GM23338 (cell line): ENCODE data around the gene PAK4. TPM values are rescaled to one million over a fixed set of nuclear protein-coding genes. Genes with fewer than 3 reads are reported as not detected.

Experiments
- ATAC-seq: fragments of 200-7000 bp; cut with Tn5 transposase; 3 replicates; pipeline ENCODE4 v1.9.1; 2020
- DNase-seq: peaks from one replicate; pipeline ENCODE4 v3.0.0-alpha.2; 2015; ENCODE audit warnings: low spot score
- H2AFZ ChIP-seq: fragments of 200-600 bp; sonication (generic); 2 replicates; pipeline ENCODE4 v1.8.0; 2016; ENCODE audit warnings: antibody characterized with exemption, mild to moderate bottlenecking, moderate library complexity
- H3F3A ChIP-seq: fragments of 200-600 bp; sonication (generic); replicated peaks from 2 replicates; pipeline ENCODE4 v1.8.0; 2017; ENCODE audit warnings: antibody characterized with exemption, mixed run types, low read depth
- H3K27ac ChIP-seq: fragments of 200-600 bp; sonication (generic); 2 replicates; pipeline ENCODE4 v1.6.1; 2016; ENCODE audit warnings: low read depth
- H3K27me3 ChIP-seq: fragments of 200-600 bp; sonication (generic); 2 replicates; pipeline ENCODE4 v1.8.0; 2016; ENCODE audit warnings: mild to moderate bottlenecking, mixed run types, moderate library complexity; ENCODE audit not compliant: insufficient read depth
- H3K36me3 ChIP-seq: fragments of 200-600 bp; sonication (generic); 2 replicates; pipeline ENCODE4 v1.8.0; 2016; ENCODE audit warnings: mild to moderate bottlenecking; ENCODE audit not compliant: insufficient read depth
- H3K4me1 ChIP-seq: fragments of 200-600 bp; sonication (generic); 2 replicates; pipeline ENCODE4 v1.8.0; 2016; ENCODE audit warnings: mild to moderate bottlenecking, moderate library complexity; ENCODE audit not compliant: insufficient read depth
- H3K4me2 ChIP-seq: fragments of 200-600 bp; sonication (generic); 2 replicates; pipeline ENCODE4 v1.7.1; 2017; ENCODE audit warnings: mixed run types
- H3K4me3 ChIP-seq: fragments of 200-600 bp; sonication (generic); 2 replicates; pipeline ENCODE4 v1.6.1; 2016; ENCODE audit warnings: mixed run types
- H3K79me2 ChIP-seq: fragments of 200-600 bp; sonication (generic); replicated peaks from 2 replicates; pipeline ENCODE4 v1.8.0; 2017; ENCODE audit warnings: mild to moderate bottlenecking; ENCODE audit not compliant: insufficient read depth
- H3K9me2 ChIP-seq: fragments of 200-600 bp; sonication (generic); 2 replicates; pipeline ENCODE4 v1.8.0; 2017; ENCODE audit not compliant: insufficient read depth
- H4K20me1 ChIP-seq: fragments of 200-600 bp; sonication (generic); replicated peaks from 2 replicates; pipeline ENCODE4 v1.8.0; 2017; ENCODE audit warnings: mild to moderate bottlenecking; ENCODE audit not compliant: insufficient read depth
- H3K27ac Mint-ChIP-seq: 2 replicates; pipeline ENCODE4 v1.8.0; 2020; ENCODE audit warnings: inconsistent platforms, mild to moderate bottlenecking, moderate library complexity, mixed read lengths
- H3K27me3 Mint-ChIP-seq: 3 replicates; pipeline ENCODE4 v1.8.0; 2022; ENCODE audit warnings: low read depth, mild to moderate bottlenecking, moderate library complexity, mixed read lengths, inconsistent platforms; ENCODE audit not compliant: insufficient read depth, poor library complexity
- H3K36me3 Mint-ChIP-seq: 3 replicates; pipeline ENCODE4 v1.8.0; 2021; ENCODE audit warnings: low read depth, mild to moderate bottlenecking, inconsistent platforms, moderate library complexity, mixed read lengths
- H3K4me1 Mint-ChIP-seq: 3 replicates; pipeline ENCODE4 v1.8.0; 2020; ENCODE audit warnings: mild to moderate bottlenecking, inconsistent platforms, mixed read lengths
- H3K4me3 Mint-ChIP-seq: 3 replicates; pipeline ENCODE4 v1.8.0; 2021; ENCODE audit warnings: moderate library complexity, mild to moderate bottlenecking, inconsistent platforms, mixed read lengths
- H3K9me3 Mint-ChIP-seq: 3 replicates; pipeline ENCODE4 v1.8.0; 2020; ENCODE audit warnings: moderate library complexity, mild to moderate bottlenecking, inconsistent platforms, mixed read lengths
- CREB1 ChIP-seq: fragments of 250-450 bp; sonication (Bioruptor Pico); IDR thresholded peaks from 2 replicates; pipeline ENCODE4 v1.5.0; 2020; ENCODE audit warnings: low read depth, mild to moderate bottlenecking, moderate library complexity
- EZH2 ChIP-seq: fragments of 200-600 bp; sonication (generic); IDR thresholded peaks from one replicate; pipeline ENCODE4 v1.8.0; 2017; ENCODE audit warnings: antibody characterized with exemption, mild to moderate bottlenecking, low read depth; ENCODE audit not compliant: unreplicated experiment
- EZH2phosphoT487 ChIP-seq: fragments of 200-600 bp; sonication (generic); IDR thresholded peaks from one replicate; pipeline ENCODE4 v1.8.1; 2018; ENCODE audit warnings: antibody characterized with exemption; ENCODE audit not compliant: unreplicated experiment
- JUNB ChIP-seq: IDR thresholded peaks from one replicate; pipeline ENCODE4 v1.6.1; 2016; ENCODE audit warnings: antibody characterized with exemption; ENCODE audit not compliant: unreplicated experiment
- NANOG ChIP-seq: IDR thresholded peaks from 2 replicates; pipeline ENCODE4 v1.6.1; 2016; ENCODE audit warnings: antibody characterized with exemption, borderline replicate concordance
- ZNF114 ChIP-seq: fragments of 250-450 bp; sonication (Bioruptor Pico); IDR thresholded peaks from 2 replicates; pipeline ENCODE4 v1.5.0; 2020; ENCODE audit warnings: mild to moderate bottlenecking, moderate library complexity
- ZNF331 ChIP-seq: fragments of 250-450 bp; sonication (Bioruptor Pico); IDR thresholded peaks from 2 replicates; pipeline ENCODE4 v1.5.0; 2020; ENCODE audit warnings: low read depth, mild to moderate bottlenecking, moderate library complexity
- polyA plus RNA-seq: library from polyadenylated mRNA; unstranded; fragments of >200 nt; fragmentation: Nextera tagmentation; extraction: Ambion mirVana; gene quantifications from 2 replicates; pipeline ENCODE4 v1.2.1, GENCODE V29; 2016
- total RNA-seq: library from RNA; depleted of rRNA; stranded (reverse); fragments of >200 nt; shearing (Covaris generic); gene quantifications from 2 replicates; pipeline ENCODE4 v1.2.3, GENCODE V29; 2014
- TF ChIP-seq, protein P1 (sequence below): IDR thresholded peaks from one replicate; pipeline ENCODE4 v1.6.1; 2018; ENCODE audit warnings: antibody characterized with exemption; ENCODE audit not compliant: unreplicated experiment
- TF ChIP-seq, protein P2 (sequence below): fragments of 250-450 bp; sonication (Bioruptor Pico); IDR thresholded peaks from 2 replicates; pipeline ENCODE4 v1.5.0; 2020; ENCODE audit warnings: mild to moderate bottlenecking, moderate library complexity
- TF ChIP-seq, protein P3 (sequence below), 2 experiments: fragments of 200-600 bp in 1 of 2; sonication (generic) in 1 of 2; conservative IDR thresholded peaks; 2 replicates each; pipeline versions ENCODE4 v1.5.1 to v1.6.1; 2016 to 2017; ENCODE audit warnings: antibody characterized with exemption in 2 of 2, low read depth in 2 of 2, mild to moderate bottlenecking in 2 of 2, moderate library complexity in 1 of 2
- TF ChIP-seq, protein P4 (sequence below): IDR thresholded peaks from 2 replicates; pipeline ENCODE4 v1.6.1; 2016; ENCODE audit warnings: antibody characterized with exemption

Gene PAK4
- total and polyA plus RNA-seq, 2 experiments from 2014 or later, result 28.7 to 35.4 TPM

DNA sequence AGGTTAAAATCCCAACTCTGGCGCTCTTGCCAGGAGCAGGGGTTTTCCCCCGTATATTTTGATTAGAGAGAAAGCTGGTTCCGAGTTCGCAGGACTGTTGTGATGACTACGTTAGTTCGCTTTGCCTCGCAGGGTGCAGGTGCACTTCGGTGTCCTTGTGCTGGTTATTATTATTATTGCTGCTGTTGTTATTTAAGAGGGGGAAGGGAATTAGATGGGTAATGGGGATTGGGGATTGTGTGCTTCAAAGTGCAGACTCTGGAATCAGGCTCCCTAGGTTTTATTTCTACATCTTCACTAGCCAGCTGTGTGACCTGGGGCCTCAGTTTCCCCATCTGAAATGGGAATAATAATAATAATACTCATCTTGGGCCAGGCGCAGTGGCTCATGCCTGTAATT is 26.2 kb upstream of the PAK4 start (continued):
- TF ChIP-seq, protein P1, sequence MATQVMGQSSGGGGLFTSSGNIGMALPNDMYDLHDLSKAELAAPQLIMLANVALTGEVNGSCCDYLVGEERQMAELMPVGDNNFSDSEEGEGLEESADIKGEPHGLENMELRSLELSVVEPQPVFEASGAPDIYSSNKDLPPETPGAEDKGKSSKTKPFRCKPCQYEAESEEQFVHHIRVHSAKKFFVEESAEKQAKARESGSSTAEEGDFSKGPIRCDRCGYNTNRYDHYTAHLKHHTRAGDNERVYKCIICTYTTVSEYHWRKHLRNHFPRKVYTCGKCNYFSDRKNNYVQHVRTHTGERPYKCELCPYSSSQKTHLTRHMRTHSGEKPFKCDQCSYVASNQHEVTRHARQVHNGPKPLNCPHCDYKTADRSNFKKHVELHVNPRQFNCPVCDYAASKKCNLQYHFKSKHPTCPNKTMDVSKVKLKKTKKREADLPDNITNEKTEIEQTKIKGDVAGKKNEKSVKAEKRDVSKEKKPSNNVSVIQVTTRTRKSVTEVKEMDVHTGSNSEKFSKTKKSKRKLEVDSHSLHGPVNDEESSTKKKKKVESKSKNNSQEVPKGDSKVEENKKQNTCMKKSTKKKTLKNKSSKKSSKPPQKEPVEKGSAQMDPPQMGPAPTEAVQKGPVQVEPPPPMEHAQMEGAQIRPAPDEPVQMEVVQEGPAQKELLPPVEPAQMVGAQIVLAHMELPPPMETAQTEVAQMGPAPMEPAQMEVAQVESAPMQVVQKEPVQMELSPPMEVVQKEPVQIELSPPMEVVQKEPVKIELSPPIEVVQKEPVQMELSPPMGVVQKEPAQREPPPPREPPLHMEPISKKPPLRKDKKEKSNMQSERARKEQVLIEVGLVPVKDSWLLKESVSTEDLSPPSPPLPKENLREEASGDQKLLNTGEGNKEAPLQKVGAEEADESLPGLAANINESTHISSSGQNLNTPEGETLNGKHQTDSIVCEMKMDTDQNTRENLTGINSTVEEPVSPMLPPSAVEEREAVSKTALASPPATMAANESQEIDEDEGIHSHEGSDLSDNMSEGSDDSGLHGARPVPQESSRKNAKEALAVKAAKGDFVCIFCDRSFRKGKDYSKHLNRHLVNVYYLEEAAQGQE, result no peak
- TF ChIP-seq ZNF331 (CRISPR knock-in tag), result no peak
- TF ChIP-seq CREB1 (CRISPR knock-in tag), result no peak
- no peak for TF ChIP-seq JUNB
- TF ChIP-seq EZH2, result no peak
- no peak for TF ChIP-seq ZNF114 (CRISPR knock-in tag)

DNA sequence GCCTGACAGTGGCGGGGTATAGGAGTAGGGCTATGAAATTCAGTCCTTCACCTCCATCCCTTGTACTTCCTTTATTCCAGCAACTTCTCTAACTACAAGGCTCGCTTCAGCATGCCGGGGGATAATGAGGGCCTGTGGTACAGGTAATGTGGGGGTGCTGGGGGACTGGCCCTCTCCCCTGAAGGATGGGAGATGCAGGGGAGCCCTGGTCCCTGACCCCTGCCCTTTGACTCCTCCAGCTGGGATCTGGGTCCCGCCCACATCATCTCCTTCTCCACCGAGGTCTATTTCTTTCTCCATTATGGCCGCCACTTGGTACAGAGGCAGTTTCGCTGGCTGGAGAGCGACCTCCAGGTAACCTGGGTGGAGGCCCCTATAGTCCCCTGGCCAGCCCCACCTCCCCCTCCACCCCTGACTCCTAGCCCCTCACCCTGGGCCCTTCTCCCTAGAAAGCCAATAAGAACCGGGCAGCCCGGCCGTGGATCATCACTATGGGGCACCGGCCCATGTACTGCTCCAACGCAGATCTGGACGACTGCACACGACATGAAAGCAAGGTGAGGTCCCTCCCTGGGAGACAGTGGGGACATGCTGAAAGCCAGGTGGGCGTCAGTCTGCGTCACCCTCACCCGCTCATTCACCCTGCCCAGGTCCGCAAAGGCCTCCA is 25.0 kb upstream of the PAK4 start:
- ATAC-seq, result no peak
- H3K27me3 Mint-ChIP-seq, result peaks cover 26% of the 10 kb centered on the region
- Histone ChIP-seq H4K20me1 (no peaks in the 10 kb centered on the region), H3K4me3 (no peak overlapping the region), H3K9me2 (no peaks in the 10 kb centered on the region), H3K27me3 (peaks cover 24% of the 10 kb centered on the region), H3K4me1 (0 out of 2 replicates have a peak, but pooled peaks cover 3% of the 10 kb centered on the region), H3K79me2 (no peaks in the 10 kb centered on the region), H3F3A (no peaks in the 10 kb centered on the region), H3K36me3 (no peaks in the 10 kb centered on the region), H2AFZ (no peak overlapping the region), H3K4me2 (no peak overlapping the region), H3K27ac (no peak overlapping the region)
- no peaks in the 10 kb centered on the region; the same call in 2 of the 3 replicates for H3K4me1 Mint-ChIP-seq
- DNase-seq, result no peak
- H3K36me3 Mint-ChIP-seq, result no peaks in the 10 kb centered on the region
- peaks cover 9% of the 10 kb centered on the region for H3K9me3 Mint-ChIP-seq
- no peak overlapping the region for H3K4me3 Mint-ChIP-seq
- no peak overlapping the region for H3K27ac Mint-ChIP-seq
- TF ChIP-seq, protein P2, sequence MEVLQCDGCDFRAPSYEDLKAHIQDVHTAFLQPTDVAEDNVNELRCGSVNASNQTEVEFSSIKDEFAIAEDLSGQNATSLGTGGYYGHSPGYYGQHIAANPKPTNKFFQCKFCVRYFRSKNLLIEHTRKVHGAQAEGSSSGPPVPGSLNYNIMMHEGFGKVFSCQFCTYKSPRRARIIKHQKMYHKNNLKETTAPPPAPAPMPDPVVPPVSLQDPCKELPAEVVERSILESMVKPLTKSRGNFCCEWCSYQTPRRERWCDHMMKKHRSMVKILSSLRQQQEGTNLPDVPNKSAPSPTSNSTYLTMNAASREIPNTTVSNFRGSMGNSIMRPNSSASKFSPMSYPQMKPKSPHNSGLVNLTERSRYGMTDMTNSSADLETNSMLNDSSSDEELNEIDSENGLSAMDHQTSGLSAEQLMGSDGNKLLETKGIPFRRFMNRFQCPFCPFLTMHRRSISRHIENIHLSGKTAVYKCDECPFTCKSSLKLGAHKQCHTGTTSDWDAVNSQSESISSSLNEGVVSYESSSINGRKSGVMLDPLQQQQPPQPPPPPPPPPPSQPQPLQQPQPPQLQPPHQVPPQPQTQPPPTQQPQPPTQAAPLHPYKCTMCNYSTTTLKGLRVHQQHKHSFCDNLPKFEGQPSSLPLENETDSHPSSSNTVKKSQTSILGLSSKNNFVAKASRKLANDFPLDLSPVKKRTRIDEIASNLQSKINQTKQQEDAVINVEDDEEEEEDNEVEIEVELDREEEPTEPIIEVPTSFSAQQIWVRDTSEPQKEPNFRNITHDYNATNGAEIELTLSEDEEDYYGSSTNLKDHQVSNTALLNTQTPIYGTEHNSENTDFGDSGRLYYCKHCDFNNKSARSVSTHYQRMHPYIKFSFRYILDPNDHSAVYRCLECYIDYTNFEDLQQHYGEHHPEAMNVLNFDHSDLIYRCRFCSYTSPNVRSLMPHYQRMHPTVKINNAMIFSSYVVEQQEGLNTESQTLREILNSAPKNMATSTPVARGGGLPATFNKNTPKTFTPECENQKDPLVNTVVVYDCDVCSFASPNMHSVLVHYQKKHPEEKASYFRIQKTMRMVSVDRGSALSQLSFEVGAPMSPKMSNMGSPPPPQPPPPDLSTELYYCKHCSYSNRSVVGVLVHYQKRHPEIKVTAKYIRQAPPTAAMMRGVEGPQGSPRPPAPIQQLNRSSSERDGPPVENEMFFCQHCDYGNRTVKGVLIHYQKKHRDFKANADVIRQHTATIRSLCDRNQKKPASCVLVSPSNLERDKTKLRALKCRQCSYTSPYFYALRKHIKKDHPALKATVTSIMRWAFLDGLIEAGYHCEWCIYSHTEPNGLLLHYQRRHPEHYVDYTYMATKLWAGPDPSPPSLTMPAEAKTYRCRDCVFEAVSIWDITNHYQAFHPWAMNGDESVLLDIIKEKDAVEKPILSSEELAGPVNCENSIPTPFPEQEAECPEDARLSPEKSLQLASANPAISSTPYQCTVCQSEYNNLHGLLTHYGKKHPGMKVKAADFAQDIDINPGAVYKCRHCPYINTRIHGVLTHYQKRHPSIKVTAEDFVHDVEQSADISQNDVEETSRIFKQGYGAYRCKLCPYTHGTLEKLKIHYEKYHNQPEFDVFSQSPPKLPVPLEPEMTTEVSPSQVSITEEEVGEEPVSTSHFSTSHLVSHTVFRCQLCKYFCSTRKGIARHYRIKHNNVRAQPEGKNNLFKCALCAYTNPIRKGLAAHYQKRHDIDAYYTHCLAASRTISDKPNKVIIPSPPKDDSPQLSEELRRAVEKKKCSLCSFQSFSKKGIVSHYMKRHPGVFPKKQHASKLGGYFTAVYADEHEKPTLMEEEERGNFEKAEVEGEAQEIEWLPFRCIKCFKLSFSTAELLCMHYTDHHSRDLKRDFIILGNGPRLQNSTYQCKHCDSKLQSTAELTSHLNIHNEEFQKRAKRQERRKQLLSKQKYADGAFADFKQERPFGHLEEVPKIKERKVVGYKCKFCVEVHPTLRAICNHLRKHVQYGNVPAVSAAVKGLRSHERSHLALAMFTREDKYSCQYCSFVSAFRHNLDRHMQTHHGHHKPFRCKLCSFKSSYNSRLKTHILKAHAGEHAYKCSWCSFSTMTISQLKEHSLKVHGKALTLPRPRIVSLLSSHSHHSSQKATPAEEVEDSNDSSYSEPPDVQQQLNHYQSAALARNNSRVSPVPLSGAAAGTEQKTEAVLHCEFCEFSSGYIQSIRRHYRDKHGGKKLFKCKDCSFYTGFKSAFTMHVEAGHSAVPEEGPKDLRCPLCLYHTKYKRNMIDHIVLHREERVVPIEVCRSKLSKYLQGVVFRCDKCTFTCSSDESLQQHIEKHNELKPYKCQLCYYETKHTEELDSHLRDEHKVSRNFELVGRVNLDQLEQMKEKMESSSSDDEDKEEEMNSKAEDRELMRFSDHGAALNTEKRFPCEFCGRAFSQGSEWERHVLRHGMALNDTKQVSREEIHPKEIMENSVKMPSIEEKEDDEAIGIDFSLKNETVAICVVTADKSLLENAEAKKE (CRISPR knock-in tag), result no peak
- TF ChIP-seq CREB1 (CRISPR knock-in tag), result no peak
- TF ChIP-seq EZH2phosphoT487, result no peak
- no peak for TF ChIP-seq NANOG
- TF ChIP-seq ZNF331 (CRISPR knock-in tag), result no peak
- TF ChIP-seq, protein P3, sequence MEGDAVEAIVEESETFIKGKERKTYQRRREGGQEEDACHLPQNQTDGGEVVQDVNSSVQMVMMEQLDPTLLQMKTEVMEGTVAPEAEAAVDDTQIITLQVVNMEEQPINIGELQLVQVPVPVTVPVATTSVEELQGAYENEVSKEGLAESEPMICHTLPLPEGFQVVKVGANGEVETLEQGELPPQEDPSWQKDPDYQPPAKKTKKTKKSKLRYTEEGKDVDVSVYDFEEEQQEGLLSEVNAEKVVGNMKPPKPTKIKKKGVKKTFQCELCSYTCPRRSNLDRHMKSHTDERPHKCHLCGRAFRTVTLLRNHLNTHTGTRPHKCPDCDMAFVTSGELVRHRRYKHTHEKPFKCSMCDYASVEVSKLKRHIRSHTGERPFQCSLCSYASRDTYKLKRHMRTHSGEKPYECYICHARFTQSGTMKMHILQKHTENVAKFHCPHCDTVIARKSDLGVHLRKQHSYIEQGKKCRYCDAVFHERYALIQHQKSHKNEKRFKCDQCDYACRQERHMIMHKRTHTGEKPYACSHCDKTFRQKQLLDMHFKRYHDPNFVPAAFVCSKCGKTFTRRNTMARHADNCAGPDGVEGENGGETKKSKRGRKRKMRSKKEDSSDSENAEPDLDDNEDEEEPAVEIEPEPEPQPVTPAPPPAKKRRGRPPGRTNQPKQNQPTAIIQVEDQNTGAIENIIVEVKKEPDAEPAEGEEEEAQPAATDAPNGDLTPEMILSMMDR (conservative IDR thresholded peaks at IDR 0.05; ENCODE audit: low read depth in 2 of 2), result no peak
- TF ChIP-seq, protein P4, sequence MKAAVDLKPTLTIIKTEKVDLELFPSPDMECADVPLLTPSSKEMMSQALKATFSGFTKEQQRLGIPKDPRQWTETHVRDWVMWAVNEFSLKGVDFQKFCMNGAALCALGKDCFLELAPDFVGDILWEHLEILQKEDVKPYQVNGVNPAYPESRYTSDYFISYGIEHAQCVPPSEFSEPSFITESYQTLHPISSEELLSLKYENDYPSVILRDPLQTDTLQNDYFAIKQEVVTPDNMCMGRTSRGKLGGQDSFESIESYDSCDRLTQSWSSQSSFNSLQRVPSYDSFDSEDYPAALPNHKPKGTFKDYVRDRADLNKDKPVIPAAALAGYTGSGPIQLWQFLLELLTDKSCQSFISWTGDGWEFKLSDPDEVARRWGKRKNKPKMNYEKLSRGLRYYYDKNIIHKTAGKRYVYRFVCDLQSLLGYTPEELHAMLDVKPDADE, result no peak
- no peak for TF ChIP-seq EZH2
